ENCODE data around the gene NOL4L.

- no peak for TF ChIP-seq POLR2A (IDR thresholded peaks at IDR 0.05)
- no peak for TF ChIP-seq CTCF (IDR thresholded peaks at IDR 0.05)
Measured at GRCh38 chr20:32575227-32575581, 9.9 kb downstream of the NOL4L start.

Data from thyroid gland (tissue), 4 donors.